Subcutaneous adipose tissue (tissue), 4 donors: ENCODE measurements around the gene SLC8A1. TPM values are rescaled to one million over a fixed set of nuclear protein-coding genes. Genes with fewer than 3 reads are reported as not detected.

Experiments used
- total RNA-seq, 4 donors: library from RNA; depleted of rRNA; stranded (reverse); fragments of >200 nt; gene quantifications; one replicate each; pipeline ENCODE4 v1.1.0, GENCODE V29; 2016
- TF ChIP-seq, protein P1 (sequence below): fragments of 450-650 bp; IDR thresholded peaks from one replicate; pipeline ENCODE4 v1.5.1; 2016; ENCODE audit warnings: low read depth, mild to moderate bottlenecking, control low read depth, antibody characterized with exemption, moderate library complexity

The SLC8A1 gene
- total RNA-seq, 4 donors from 2014 or later: 7.5 to 32.5 (median 12.9) TPM

DNA sequence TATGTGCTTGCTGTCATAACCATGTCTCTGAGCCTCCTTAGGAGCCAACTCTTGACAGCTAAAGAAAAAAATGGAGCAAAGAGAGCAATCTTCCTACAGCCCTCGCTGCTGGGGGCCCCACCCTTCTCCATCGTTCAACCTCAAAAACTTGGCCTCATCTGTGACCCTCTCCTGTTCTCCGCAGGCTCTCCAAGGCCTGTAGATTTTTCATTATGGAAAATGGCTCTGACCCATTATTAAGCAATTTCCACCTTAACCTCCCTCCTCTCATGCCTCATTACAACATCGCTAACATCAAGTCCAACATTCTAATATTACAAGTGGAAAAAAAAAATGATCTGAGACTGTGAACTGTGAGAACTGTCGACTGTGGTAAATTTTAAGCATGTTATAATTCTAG lies 98.7 kb downstream of the SLC8A1 start:
- TF ChIP-seq, protein P1, sequence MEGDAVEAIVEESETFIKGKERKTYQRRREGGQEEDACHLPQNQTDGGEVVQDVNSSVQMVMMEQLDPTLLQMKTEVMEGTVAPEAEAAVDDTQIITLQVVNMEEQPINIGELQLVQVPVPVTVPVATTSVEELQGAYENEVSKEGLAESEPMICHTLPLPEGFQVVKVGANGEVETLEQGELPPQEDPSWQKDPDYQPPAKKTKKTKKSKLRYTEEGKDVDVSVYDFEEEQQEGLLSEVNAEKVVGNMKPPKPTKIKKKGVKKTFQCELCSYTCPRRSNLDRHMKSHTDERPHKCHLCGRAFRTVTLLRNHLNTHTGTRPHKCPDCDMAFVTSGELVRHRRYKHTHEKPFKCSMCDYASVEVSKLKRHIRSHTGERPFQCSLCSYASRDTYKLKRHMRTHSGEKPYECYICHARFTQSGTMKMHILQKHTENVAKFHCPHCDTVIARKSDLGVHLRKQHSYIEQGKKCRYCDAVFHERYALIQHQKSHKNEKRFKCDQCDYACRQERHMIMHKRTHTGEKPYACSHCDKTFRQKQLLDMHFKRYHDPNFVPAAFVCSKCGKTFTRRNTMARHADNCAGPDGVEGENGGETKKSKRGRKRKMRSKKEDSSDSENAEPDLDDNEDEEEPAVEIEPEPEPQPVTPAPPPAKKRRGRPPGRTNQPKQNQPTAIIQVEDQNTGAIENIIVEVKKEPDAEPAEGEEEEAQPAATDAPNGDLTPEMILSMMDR: no peak

DNA sequence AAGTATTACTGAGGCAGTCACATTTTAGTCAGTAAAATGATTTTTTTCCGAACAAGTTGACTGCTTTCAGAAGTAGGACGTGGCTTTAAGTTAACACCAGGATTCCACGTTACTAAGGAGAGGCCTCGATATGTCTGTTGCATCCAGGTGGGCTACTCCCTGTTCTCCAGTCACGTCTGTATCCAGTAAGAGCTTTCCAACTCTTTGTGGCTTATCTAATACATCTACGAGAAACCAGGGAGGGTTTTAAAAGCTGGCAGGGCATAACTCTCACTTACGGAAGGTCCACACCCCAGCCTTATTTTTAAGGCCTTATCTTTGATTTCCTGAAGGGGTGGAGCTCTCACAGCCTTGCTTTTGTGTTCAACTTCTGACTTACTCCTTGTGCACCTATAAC lies 99.2 kb downstream of the SLC8A1 start:
- TF ChIP-seq, protein P1: no peak

DNA sequence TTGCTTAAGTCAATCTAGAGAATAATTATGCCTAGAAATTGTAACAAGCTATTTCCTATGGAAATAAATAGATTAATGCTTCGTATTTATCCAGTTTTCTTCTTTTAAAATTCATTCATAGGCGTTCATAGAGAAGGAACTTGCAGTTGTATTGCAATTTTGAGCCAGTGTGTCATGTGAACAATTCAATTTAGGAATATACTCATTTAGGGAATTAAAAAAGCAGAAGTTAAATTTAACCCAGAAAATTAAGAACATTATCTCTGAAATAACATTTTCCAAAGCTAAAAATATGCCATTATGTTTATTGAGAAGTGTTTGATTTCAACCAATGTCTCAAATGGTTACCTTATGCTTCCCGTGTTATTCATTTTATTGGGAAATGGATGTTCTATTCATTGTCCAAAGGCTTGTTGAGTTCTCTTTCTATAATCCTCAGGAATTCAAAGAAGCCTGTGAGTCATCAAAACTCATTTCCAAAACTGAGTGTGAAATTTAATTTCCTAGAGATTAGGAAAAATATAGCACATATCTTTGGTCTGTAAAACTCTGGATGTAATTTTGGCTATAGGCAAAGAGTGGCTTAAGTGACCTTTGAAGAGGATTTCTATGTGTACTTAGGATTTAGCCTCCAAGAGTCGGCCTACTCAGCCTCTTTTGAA lies 99.7 kb downstream of the SLC8A1 start:
- TF ChIP-seq, protein P1: no peak

DNA sequence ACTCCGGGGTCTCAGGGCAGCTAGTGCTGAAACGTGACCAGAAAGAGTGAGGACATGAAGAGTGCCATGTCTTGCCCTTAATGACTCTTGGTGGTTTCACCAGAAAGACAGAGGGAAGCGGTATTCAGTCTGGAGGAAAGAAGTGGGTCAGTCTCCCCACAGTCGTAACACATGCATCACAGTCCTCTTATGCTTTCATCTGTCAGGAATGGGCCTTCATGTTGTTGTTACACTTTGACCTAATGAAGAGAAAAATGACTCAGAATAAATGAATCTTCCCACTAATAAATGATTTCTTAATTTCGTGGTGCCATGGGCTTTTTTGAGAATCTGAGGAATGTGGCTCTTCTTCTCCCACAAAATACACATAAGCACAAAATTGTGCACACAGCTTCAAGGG lies 103.2 kb downstream of the SLC8A1 start:
- TF ChIP-seq, protein P1: no peak

DNA sequence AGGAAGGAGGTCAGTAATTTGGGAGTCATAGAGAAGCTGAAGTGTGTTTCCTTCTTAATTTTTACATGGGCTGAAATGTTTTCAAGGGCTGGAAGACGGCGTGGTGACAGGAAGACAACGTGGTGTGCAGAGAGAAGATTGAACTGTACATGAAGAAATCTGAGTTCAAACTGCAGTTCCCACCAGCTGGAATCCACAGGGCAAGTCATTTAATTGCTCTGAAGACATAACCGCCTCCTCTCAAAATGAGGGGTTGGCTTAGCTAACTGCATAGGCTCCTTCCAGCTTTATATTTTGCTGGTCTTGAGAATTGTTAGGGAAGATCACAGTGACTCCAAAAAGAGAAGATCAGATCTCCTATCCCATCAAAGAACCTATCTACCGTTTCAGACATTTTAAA lies 103.9 kb downstream of the SLC8A1 start:
- TF ChIP-seq, protein P1: no peak

DNA sequence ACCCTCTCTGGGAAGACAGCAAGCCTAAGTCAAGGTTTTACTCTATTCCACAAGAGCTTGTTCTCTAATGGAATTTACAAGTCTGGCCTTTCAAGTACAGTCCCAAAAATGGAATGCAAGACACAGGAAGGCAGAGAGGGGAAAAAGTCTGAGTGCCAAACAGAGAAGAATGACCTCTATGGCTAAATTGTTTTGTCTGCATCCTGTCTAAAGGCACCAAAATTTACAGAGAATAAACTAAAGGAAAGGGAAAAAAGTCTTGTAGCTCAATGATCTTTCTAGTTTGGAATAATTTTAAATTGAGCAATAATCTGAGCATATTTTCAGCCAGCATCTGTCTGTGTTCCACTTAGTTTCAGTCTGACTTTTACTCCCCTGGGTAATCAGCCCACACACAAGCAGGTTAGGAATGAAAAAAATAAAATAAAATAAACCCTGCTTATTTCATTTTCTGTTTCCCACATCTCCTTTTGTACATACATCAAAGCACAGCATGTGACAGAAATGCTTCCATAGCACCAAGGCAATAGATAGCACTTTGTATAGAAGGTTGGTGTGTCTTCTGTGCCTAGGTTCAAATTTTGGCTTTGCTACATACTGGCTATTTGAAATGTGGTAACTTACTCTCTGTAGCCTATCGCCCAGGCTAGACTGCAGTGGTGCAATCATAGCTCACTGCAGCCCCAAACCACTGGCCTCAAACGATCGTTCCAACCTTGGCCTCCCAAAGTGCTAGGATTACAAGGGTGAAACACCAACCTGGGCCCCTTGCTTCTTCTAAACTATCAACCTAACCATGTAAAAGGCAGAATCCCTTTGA lies 105.1 kb downstream of the SLC8A1 start:
- TF ChIP-seq, protein P1: no peak

DNA sequence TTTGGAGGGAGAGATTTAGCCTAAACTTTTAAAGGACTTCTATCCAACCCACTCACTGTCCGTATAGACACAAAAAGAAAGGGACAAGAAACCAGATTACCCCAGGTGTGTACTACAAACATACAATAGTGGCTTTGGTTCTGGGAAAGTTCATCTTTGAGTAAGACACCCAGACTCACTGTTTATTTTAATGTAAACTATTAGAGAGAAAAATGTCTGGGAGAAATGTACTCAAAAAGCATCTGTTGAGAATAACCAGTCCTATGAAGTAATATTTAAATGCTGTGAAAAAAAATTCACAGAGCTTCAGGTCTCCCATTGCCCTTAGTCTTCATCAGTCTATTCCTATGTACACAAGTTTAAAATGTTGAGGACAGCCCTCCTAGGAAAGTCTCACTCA lies 107.5 kb downstream of the SLC8A1 start:
- TF ChIP-seq, protein P1: no peak
